ENCODE measurements around the gene OR5AN1. TPM values are rescaled to one million over a fixed set of nuclear protein-coding genes. Genes with fewer than 3 reads are reported as not detected.

OR5AN1 gene
- total and polyA plus RNA-seq, 2 of the 8 experiments (the other 6 are each of a cell fraction or from before 2014, with no cell fraction given): not detected

GRCh38 chr11:59358020-59358419, 675 bp upstream of the OR5AN1 start:
- Histone ChIP-seq H4K8ac (ENCODE audit: extremely low read depth, insufficient read depth, low read length) (no peak overlapping the region), H3K4ac (replicated peaks; ENCODE audit: insufficient read length, low read depth, low read length) (no peak overlapping the region), H3K9me3 (ENCODE audit: insufficient read depth in 2 of 2, low read depth in 1 of 2, low read length in 1 of 2) (no peaks in the 10 kb centered on the region), H3K27ac (ENCODE audit: low read depth, low read length) (no peak overlapping the region), H4K5ac (ENCODE audit: insufficient read length, low read depth, low read length) (no peak overlapping the region), H3K23me2 (ENCODE audit: low read depth, low read length) (no peaks in the 10 kb centered on the region), H2BK120ac (replicated peaks; ENCODE audit: low read depth, low read length) (no peak overlapping the region), H3K14ac (ENCODE audit: insufficient read length) (no peak overlapping the region), H2BK15ac (ENCODE audit: low read length) (no peak overlapping the region), H4K20me1 (replicated peaks in 1 of 2; ENCODE audit: control insufficient read depth in 1 of 2, insufficient read depth in 2 of 2, low read length in 2 of 2) (no peaks in the 10 kb centered on the region), H3K18ac (ENCODE audit: extremely low read depth, low read length) (no peak overlapping the region), H2AK5ac (ENCODE audit: low read depth, low read length) (no peak overlapping the region), H3K4me3 (ENCODE audit: extremely low read depth in 1 of 4, insufficient read depth in 2 of 4, low read depth in 3 of 4, low read length in 4 of 4) (no peak overlapping the region), H3K56ac (replicated peaks; ENCODE audit: insufficient read length, low read depth, low read length) (no peak overlapping the region), H3K79me2 (ENCODE audit: control insufficient read depth in 1 of 2, insufficient read depth in 2 of 2, low read length in 2 of 2) (no peaks in the 10 kb centered on the region), H3K27me3 (replicated peaks in 1 of 4; ENCODE audit: control insufficient read depth in 3 of 4, extremely low read depth in 1 of 4, insufficient read depth in 3 of 4, low read length in 3 of 4) (no peaks in the 10 kb centered on the region), H3K9ac (replicated peaks in 1 of 4; ENCODE audit: extremely low read depth in 1 of 4, low read depth in 3 of 4, low read length in 3 of 4) (no peak overlapping the region), H2BK20ac (ENCODE audit: low read length) (no peak overlapping the region), H4K91ac (replicated peaks; ENCODE audit: insufficient read length, low read length) (no peak overlapping the region), H3K4me2 (ENCODE audit: insufficient read depth in 1 of 2, low read depth in 2 of 2, low read length in 2 of 2) (no peak overlapping the region), H2AFZ (ENCODE audit: low read length) (no peak overlapping the region), H3K23ac (ENCODE audit: insufficient read length) (no peak overlapping the region), H2BK5ac (ENCODE audit: low read depth, low read length) (no peak overlapping the region), H3K79me1 (ENCODE audit: low read depth, low read length) (no peaks in the 10 kb centered on the region), H3K4me1 (replicated peaks in 1 of 4; ENCODE audit: control insufficient read depth in 3 of 4, insufficient read depth in 4 of 4, low read length in 3 of 4) (no peaks in the 10 kb centered on the region), H2BK12ac (ENCODE audit: low read depth, low read length) (no peak overlapping the region), H3K36me3 (ENCODE audit: control insufficient read depth in 2 of 4, insufficient read depth in 4 of 4, low read length in 3 of 4) (no peaks in the 10 kb centered on the region)
- ChIA-PET POLR2A (ENCODE audit: partially characterized antibody) (no interaction called here), CTCF (ENCODE audit: partially characterized antibody) (no interaction called here)
- FAIRE-seq (no peak), DNase-seq (ENCODE audit: low read depth in 1 of 2, low spot score in 2 of 2) (no peak)
- TF ChIP-seq TAF1 (IDR thresholded peaks at IDR 0.05; ENCODE audit: low read depth, low read length): no peak
- TF ChIP-seq CHD7 (IDR thresholded peaks at IDR 0.05; ENCODE audit: insufficient replicate concordance, low read length): no peak

Measured in H1 (cell line).